Astrocyte (in vitro differentiated cells and primary cell): Measurements from ENCODE around the gene NLE1. TPM values are rescaled to one million over a fixed set of nuclear protein-coding genes. Genes with fewer than 3 reads are reported as not detected.

Experiments
- DNase-seq: peaks from one replicate; pipeline ENCODE4 v3.0.0-alpha.2; 2010; ENCODE audit warnings: low read depth
- FAIRE-seq: peaks from 2 replicates; lab custom pipeline; 2011; peaks lifted over from hg19 to GRCh38; lab: Jason Lieb, UNC
- H2AFZ ChIP-seq: 2 replicates; pipeline ENCODE4 v1.6.0; 2012; ENCODE audit warnings: low read depth, low read length, inconsistent platforms
- H3K27ac ChIP-seq: 2 replicates; pipeline ENCODE4 v1.5.1; 2011; ENCODE audit warnings: low read depth, low read length, inconsistent platforms
- H3K27me3 ChIP-seq: 2 replicates; pipeline ENCODE4 v1.6.0; 2011; ENCODE audit warnings: low read length, inconsistent platforms; ENCODE audit not compliant: insufficient read depth
- H3K36me3 ChIP-seq: 2 replicates; pipeline ENCODE4 v1.5.1; 2011; ENCODE audit warnings: low read length, inconsistent platforms; ENCODE audit not compliant: insufficient read depth
- H3K4me1 ChIP-seq: 2 replicates; pipeline ENCODE4 v1.5.1; 2011; ENCODE audit warnings: low read length, inconsistent platforms; ENCODE audit not compliant: insufficient read depth
- H3K4me2 ChIP-seq: 2 replicates; pipeline ENCODE4 v1.6.0; 2012; ENCODE audit warnings: low read length, inconsistent platforms
- H3K4me3 ChIP-seq: 2 replicates; pipeline ENCODE4 v1.5.1; 2011; ENCODE audit warnings: low read depth, mild to moderate bottlenecking, low read length, inconsistent platforms; ENCODE audit not compliant: insufficient read depth
- H3K79me2 ChIP-seq: 2 replicates; pipeline ENCODE4 v1.6.0; 2012; ENCODE audit warnings: mild to moderate bottlenecking, low read length, inconsistent platforms; ENCODE audit not compliant: insufficient read depth
- H3K9ac ChIP-seq: 2 replicates; pipeline ENCODE4 v1.6.0; 2012; ENCODE audit warnings: mild to moderate bottlenecking, low read length, inconsistent platforms
- H3K9me3 ChIP-seq: 2 replicates; pipeline ENCODE4 v1.5.1; 2012; ENCODE audit warnings: low read depth, mild to moderate bottlenecking, low read length, inconsistent platforms; ENCODE audit not compliant: insufficient read depth
- H4K20me1 ChIP-seq: 2 replicates; pipeline ENCODE4 v1.6.0; 2012; ENCODE audit warnings: low read length, inconsistent platforms; ENCODE audit not compliant: insufficient read depth
- H3K27ac Mint-ChIP-seq: one replicate; pipeline ENCODE4 v1.8.0; 2021; ENCODE audit warnings: mild to moderate bottlenecking, mixed read lengths; ENCODE audit not compliant: unreplicated experiment
- H3K27me3 Mint-ChIP-seq: one replicate; pipeline ENCODE4 v1.8.0; 2021; ENCODE audit warnings: low read depth, mixed read lengths; ENCODE audit not compliant: unreplicated experiment
- H3K36me3 Mint-ChIP-seq: one replicate; pipeline ENCODE4 v1.8.0; 2021; ENCODE audit warnings: low read depth, mixed read lengths; ENCODE audit not compliant: unreplicated experiment
- H3K4me1 Mint-ChIP-seq: one replicate; pipeline ENCODE4 v1.8.0; 2021; ENCODE audit warnings: low read depth, mixed read lengths; ENCODE audit not compliant: unreplicated experiment
- H3K4me3 Mint-ChIP-seq: one replicate; pipeline ENCODE4 v1.8.0; 2021; ENCODE audit warnings: mild to moderate bottlenecking, moderate library complexity, mixed read lengths; ENCODE audit not compliant: unreplicated experiment
- H3K9me3 Mint-ChIP-seq: one replicate; pipeline ENCODE4 v1.8.0; 2021; ENCODE audit warnings: mild to moderate bottlenecking, mixed read lengths; ENCODE audit not compliant: unreplicated experiment
- EZH2 ChIP-seq: IDR thresholded peaks from 2 replicates; pipeline ENCODE4 v1.6.1; 2012; ENCODE audit warnings: mild to moderate bottlenecking, low read length, inconsistent platforms; ENCODE audit not compliant: insufficient read depth
- total RNA-seq: library from RNA; stranded (reverse); gene quantifications from 2 replicates; pipeline ENCODE4 v1.2.1, GENCODE V29; 2021
- TF ChIP-seq, protein P1 (sequence below): IDR thresholded peaks from 2 replicates; pipeline ENCODE4 v1.5.1; 2011; ENCODE audit warnings: low read depth, mild to moderate bottlenecking, inconsistent platforms, low read length, moderate library complexity; ENCODE audit not compliant: insufficient read depth

Gene NLE1
- total RNA-seq, 1 donor from 2014 or later, result 19.8 TPM

DNA sequence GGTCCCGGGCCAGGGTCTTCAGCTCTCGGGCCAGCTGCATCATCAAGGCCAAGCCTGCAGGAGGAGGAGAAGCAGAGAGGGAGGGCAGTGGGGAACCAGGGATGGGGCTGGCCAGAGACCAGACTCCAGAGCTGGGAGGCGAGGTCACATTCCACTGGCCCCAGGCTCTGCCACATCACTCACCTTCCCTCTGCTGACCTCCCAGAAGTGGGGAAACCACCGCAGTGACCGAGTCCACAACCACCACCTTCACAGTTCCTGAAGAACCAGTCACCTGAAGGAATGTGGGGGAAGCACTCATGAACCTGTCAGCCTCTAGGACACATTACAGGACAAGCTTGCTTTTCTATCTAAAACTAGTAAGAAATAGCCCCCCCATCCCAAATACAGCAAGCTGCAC lies 38.8 kb downstream of the NLE1 start:
- Histone ChIP-seq H3K4me1 (no peaks in the 10 kb centered on the region), H4K20me1 (no peaks in the 10 kb centered on the region), H3K4me3 (no peak overlapping the region), H3K27me3 (no peaks in the 10 kb centered on the region), H3K9ac (no peak overlapping the region), H2AFZ (no peak overlapping the region), H3K27ac (no peak overlapping the region), H3K79me2 (no peaks in the 10 kb centered on the region), H3K9me3 (no peaks in the 10 kb centered on the region), H3K4me2 (no peak overlapping the region), H3K36me3 (peaks cover 12% of the 10 kb centered on the region)
- no peak overlapping the region for H3K4me3 Mint-ChIP-seq
- no peaks in the 10 kb centered on the region for H3K27me3 Mint-ChIP-seq
- FAIRE-seq, result no peak
- H3K36me3 Mint-ChIP-seq, result peaks cover 24% of the 10 kb centered on the region
- H3K27ac Mint-ChIP-seq, result no peak overlapping the region
- H3K4me1 Mint-ChIP-seq, result no peaks in the 10 kb centered on the region
- TF ChIP-seq EZH2, result no peak
- TF ChIP-seq, protein P1, sequence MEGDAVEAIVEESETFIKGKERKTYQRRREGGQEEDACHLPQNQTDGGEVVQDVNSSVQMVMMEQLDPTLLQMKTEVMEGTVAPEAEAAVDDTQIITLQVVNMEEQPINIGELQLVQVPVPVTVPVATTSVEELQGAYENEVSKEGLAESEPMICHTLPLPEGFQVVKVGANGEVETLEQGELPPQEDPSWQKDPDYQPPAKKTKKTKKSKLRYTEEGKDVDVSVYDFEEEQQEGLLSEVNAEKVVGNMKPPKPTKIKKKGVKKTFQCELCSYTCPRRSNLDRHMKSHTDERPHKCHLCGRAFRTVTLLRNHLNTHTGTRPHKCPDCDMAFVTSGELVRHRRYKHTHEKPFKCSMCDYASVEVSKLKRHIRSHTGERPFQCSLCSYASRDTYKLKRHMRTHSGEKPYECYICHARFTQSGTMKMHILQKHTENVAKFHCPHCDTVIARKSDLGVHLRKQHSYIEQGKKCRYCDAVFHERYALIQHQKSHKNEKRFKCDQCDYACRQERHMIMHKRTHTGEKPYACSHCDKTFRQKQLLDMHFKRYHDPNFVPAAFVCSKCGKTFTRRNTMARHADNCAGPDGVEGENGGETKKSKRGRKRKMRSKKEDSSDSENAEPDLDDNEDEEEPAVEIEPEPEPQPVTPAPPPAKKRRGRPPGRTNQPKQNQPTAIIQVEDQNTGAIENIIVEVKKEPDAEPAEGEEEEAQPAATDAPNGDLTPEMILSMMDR, result no peak
- H3K9me3 Mint-ChIP-seq, result peaks cover 4% of the 10 kb centered on the region
- no peak for DNase-seq

DNA sequence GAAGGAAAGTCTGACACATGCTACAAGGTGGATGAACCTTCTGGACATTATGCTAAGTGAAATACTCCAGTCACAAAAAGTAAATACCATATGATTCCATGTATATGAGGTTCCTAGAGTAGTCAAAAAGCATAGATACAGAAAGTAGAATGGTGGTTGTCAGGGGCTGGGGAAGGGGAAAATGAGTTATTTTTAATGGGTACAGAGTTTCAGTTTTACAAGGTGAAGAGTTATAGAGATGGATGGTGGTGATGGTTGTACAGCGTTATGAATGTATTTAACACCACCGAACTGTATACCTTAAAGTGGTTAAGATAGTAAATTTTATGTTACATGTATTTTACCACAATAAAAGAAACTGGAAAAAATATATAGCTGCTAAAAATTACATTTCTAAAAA lies 40.4 kb downstream of the NLE1 start:
- H2AFZ ChIP-seq, result no peak overlapping the region
- Mint-ChIP-seq H3K27me3 (no peaks in the 10 kb centered on the region), H3K27ac (no peak overlapping the region), H3K9me3 (peaks cover 4% of the 10 kb centered on the region), H3K36me3 (peaks cover 22% of the 10 kb centered on the region), H3K4me1 (no peaks in the 10 kb centered on the region), H3K4me3 (no peak overlapping the region)
- H3K27me3 ChIP-seq, result no peaks in the 10 kb centered on the region
- no peak for TF ChIP-seq EZH2
- TF ChIP-seq, protein P1, result no peak
- H3K9ac ChIP-seq, result no peak overlapping the region
- FAIRE-seq, result no peak
- no peak overlapping the region for H3K4me3 ChIP-seq
- no peak for DNase-seq
- no peak overlapping the region for H3K4me2 ChIP-seq
- no peaks in the 10 kb centered on the region for H3K9me3 ChIP-seq
- H3K79me2 ChIP-seq, result no peaks in the 10 kb centered on the region
- H3K27ac ChIP-seq, result no peak overlapping the region
- H3K36me3 ChIP-seq, result peaks cover 16% of the 10 kb centered on the region
- H3K4me1 ChIP-seq, result no peaks in the 10 kb centered on the region
- H4K20me1 ChIP-seq, result no peaks in the 10 kb centered on the region

DNA sequence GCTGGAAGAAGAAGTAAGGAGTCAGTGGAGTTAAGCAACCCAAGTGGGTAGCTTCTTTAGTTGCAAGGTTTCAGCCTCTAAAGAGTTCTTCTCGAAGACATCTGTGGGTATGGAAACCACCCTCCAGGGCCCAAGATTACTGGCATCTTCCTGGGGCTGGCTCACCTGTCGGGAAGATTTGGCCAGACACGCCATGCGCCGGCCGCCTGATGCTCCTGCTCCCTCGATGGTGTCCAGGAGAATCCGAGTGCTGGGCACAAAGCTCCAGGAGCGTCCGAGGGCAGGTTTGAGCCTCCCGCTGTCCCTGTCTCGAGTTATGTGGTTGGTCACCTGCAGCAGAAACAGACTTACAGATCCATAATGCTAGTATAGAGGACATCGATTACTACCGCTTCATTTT lies 41.1 kb downstream of the NLE1 start:
- no peaks in the 10 kb centered on the region for H3K79me2 ChIP-seq
- H3K36me3 Mint-ChIP-seq, result peaks cover 16% of the 10 kb centered on the region
- FAIRE-seq, result no peak

More for the DNA sequence above, 41.1 kb downstream of the NLE1 start:
- no peak overlapping the region for H3K27ac Mint-ChIP-seq
- H3K9me3 Mint-ChIP-seq, result peaks cover 1% of the 10 kb centered on the region
- H4K20me1 ChIP-seq, result no peaks in the 10 kb centered on the region
- peaks cover 16% of the 10 kb centered on the region for H3K36me3 ChIP-seq
- no peak overlapping the region for H3K4me3 ChIP-seq
- H3K4me2 ChIP-seq, result no peak overlapping the region
- no peaks in the 10 kb centered on the region for H3K4me1 Mint-ChIP-seq
- no peaks in the 10 kb centered on the region for H3K27me3 Mint-ChIP-seq
- no peak overlapping the region for H3K9ac ChIP-seq
- no peak for TF ChIP-seq EZH2
- TF ChIP-seq, protein P1, result no peak
- no peak overlapping the region for H2AFZ ChIP-seq
- no peaks in the 10 kb centered on the region for H3K27me3 ChIP-seq
- DNase-seq, result no peak
- H3K4me1 ChIP-seq, result no peaks in the 10 kb centered on the region
- no peaks in the 10 kb centered on the region for H3K9me3 ChIP-seq
- H3K27ac ChIP-seq, result no peak overlapping the region
- no peak overlapping the region for H3K4me3 Mint-ChIP-seq
